NCI-H1436 (cell line): Measurements from ENCODE around the gene SELENOW.
"Not testable (repeated sequence)": the region's sequence is repeated elsewhere in the genome, so short reads cannot be mapped to it uniquely, and the experiment has no call there.

Experiments
- DNase-seq: peaks from one replicate; lab custom pipeline; 2025; lab: John Stamatoyannopoulos, UW

SELENOW gene

GRCh38 chr19:47778049-47778953 lies at the start of gene SELENOW:
Gene SELENOW, plus strand, starts transcription at chr19:47778703. Its CDS starts 83 bp downstream, at chr19:47778786.
- DNase-seq = peak; percentile 94

GRCh38 chr19:47729468-47729798 lies 49.1 kb upstream of the SELENOW start:
- DNase-seq = no peak

- peak; percentile 9 for DNase-seq
Observed at GRCh38 chr19:47729799-47730520, 48.5 kb upstream of the SELENOW start.

GRCh38 chr19:47730521-47730889 lies 48.0 kb upstream of the SELENOW start:
- DNase-seq = no peak

- no peak for DNase-seq
Observed at GRCh38 chr19:47730910-47731309, 47.6 kb upstream of the SELENOW start.

GRCh38 chr19:47735131-47735530 lies 43.4 kb upstream of the SELENOW start:
- no peak for DNase-seq

- DNase-seq = no peak
Observed at GRCh38 chr19:47740866-47741519, 37.5 kb upstream of the SELENOW start.

GRCh38 chr19:47741544-47742140 lies 36.9 kb upstream of the SELENOW start:
- DNase-seq = no peak

- DNase-seq = no peak
Observed at GRCh38 chr19:47742634-47743033, 35.9 kb upstream of the SELENOW start.

- DNase-seq = peak; percentile 97
Observed at GRCh38 chr19:47745010-47745901, 33.2 kb upstream of the SELENOW start, which contains the start of gene NOP53. Gene NOP53, plus strand, starts transcription at chr19:47745546. Its CDS starts 14 bp downstream, at chr19:47745560.

- not testable (repeated sequence) for DNase-seq
Observed at GRCh38 chr19:47746129-47746528, 32.4 kb upstream of the SELENOW start.

GRCh38 chr19:47749326-47749725 lies 29.2 kb upstream of the SELENOW start:
- DNase-seq = no peak

- no peak for DNase-seq
Observed at GRCh38 chr19:47750752-47751151, 27.8 kb upstream of the SELENOW start.

- no peak for DNase-seq
Observed at GRCh38 chr19:47752440-47753211, 25.9 kb upstream of the SELENOW start.

- no peak for DNase-seq
Observed at GRCh38 chr19:47754206-47755064, 24.1 kb upstream of the SELENOW start.

- DNase-seq = no peak
Observed at GRCh38 chr19:47755065-47755761, 23.3 kb upstream of the SELENOW start.

- DNase-seq = no peak
Observed at GRCh38 chr19:47755762-47756626, 22.5 kb upstream of the SELENOW start.

- no peak for DNase-seq
Observed at GRCh38 chr19:47756627-47756929, 21.9 kb upstream of the SELENOW start.
